Measurements from ENCODE around the gene CARD19.

Gene CARD19

DNA sequence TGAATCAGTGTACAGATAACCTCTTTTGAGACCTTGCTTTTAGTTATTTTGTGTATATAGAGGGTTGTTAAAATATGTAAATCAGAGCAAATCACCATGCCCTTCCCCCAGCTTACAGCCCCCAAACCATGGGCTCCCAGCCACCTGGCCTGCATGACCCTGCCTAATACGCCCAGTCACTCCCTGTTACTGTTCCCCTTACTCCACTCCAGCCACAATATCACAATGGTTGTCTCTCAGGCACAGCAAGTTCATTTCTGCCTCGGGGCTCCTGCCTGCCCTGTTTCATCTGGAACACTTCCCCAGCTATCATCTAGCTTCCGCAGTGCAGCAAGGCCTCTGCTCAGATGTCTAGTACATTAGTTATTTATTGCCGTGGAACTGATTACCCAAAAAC is 5.0 kb upstream of the CARD19 start:
- Histone ChIP-seq H2BK120ac (ENCODE audit: low read depth, low read length) (no peak overlapping the region), H3K9ac (ENCODE audit: low read depth, low read length, poor library complexity) (no peak overlapping the region), H2AK5ac (ENCODE audit: low read depth, low read length) (no peak overlapping the region), H4K91ac (ENCODE audit: low read depth, low read length, poor library complexity) (no peak overlapping the region), H3K14ac (ENCODE audit: low read length) (no peak overlapping the region), H3K4me2 (ENCODE audit: insufficient read depth, low read length, poor library complexity, severe bottlenecking) (no peak overlapping the region), H3K27ac (replicated peaks; ENCODE audit: low read length) (no peak overlapping the region), H2BK12ac (ENCODE audit: low read length) (no peak overlapping the region), H3K23ac (ENCODE audit: low read depth, low read length, poor library complexity) (no peak overlapping the region), H4K8ac (ENCODE audit: low read depth, low read length) (no peak overlapping the region), H3K4me1 (ENCODE audit: control insufficient read depth in 2 of 2, insufficient read depth in 1 of 2, low read depth in 1 of 2, low read length in 2 of 2) (peaks cover 1 to 10% of the 10 kb centered on the region in 2 donors), H3K18ac (ENCODE audit: low read length) (no peak overlapping the region), H3K4me3 (ENCODE audit: low read length in 2 of 2) (no peak overlapping the region), H3K4ac (ENCODE audit: low read length) (no peak overlapping the region), H2BK15ac (ENCODE audit: low read length) (no peak overlapping the region), H3K27me3 (ENCODE audit: control insufficient read depth in 3 of 3, insufficient read depth in 3 of 3, low read depth in 1 of 3, low read length in 3 of 3) (peaks cover 0 to 3% (median 2%) of the 10 kb centered on the region in 3 experiments), H3K9me3 (replicated peaks in 1 of 2; ENCODE audit: control insufficient read depth in 2 of 2, insufficient read depth in 1 of 2, low read depth in 1 of 2, low read length in 2 of 2) (peaks cover 0 to 1% of the 10 kb centered on the region in 2 donors), H2AFZ (ENCODE audit: low read length) (no peak overlapping the region), H3K36me3 (replicated peaks in 1 of 2; ENCODE audit: control insufficient read depth in 2 of 2, insufficient read depth in 2 of 2, low read length in 2 of 2) (no peaks in the 10 kb centered on the region), H3K79me1 (ENCODE audit: low read depth, low read length) (no peaks in the 10 kb centered on the region), H2BK5ac (ENCODE audit: low read length) (no peak overlapping the region)
- DNase-seq (ENCODE audit: low spot score) = no peak
- WGBS, 2 donors (ENCODE audit: extremely low coverage in 2 of 2, insufficient read length in 2 of 2, insufficient replicate concordance in 1 of 2) = no CpG with 5 or more reads among the region's 4 CpGs

DNA sequence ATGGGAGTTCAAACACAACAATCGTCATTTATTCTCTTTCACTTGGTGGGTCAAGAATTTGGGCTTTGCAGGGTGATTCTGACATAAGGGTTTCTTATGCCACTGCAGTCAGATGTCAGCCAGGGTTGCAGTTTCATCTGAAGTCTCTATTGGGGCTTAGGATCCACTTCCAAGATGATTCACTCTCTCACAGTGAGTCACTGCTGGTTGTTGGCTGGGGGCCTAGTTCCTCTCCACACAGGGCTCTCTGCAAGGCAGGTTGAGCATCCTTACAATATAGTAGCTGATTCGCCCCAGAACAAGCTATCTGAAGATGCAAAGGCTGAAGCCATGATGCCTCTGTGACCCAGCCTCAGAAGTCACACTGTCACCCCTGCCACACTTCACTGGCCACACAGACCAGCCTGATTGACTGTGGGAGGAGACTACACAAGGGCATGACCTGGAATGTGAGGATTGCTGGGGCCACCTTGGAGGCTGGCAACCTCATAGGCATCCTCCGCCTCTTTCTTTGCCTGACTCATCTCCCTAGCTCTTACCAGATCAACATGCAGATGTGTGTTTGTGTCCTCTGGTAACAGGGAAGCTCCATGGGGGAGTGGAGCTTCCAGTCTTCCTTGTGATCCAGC is 4.5 kb upstream of the CARD19 start:
- no peak overlapping the region for H2BK12ac ChIP-seq (ENCODE audit: low read length)
- no peak overlapping the region for H3K14ac ChIP-seq (ENCODE audit: low read length)
- no peaks in the 10 kb centered on the region for H3K79me1 ChIP-seq (ENCODE audit: low read depth, low read length)
- H2BK120ac ChIP-seq (ENCODE audit: low read depth, low read length) = no peak overlapping the region
- peak overlapping the region; percentile 10 for H3K23ac ChIP-seq (ENCODE audit: low read depth, low read length, poor library complexity)
- peaks cover 0 to 3% (median 2%) of the 10 kb centered on the region in 3 experiments for H3K27me3 ChIP-seq (ENCODE audit: control insufficient read depth in 3 of 3, insufficient read depth in 3 of 3, low read depth in 1 of 3, low read length in 3 of 3)
- no peak overlapping the region for H2AK5ac ChIP-seq (ENCODE audit: low read depth, low read length)
- H2BK15ac ChIP-seq (ENCODE audit: low read length) = no peak overlapping the region
- H3K4me1 ChIP-seq (ENCODE audit: control insufficient read depth in 2 of 2, insufficient read depth in 1 of 2, low read depth in 1 of 2, low read length in 2 of 2) = peaks cover 2 to 11% of the 10 kb centered on the region in 2 donors
- H2BK5ac ChIP-seq (ENCODE audit: low read length) = no peak overlapping the region
- H4K8ac ChIP-seq (ENCODE audit: low read depth, low read length) = no peak overlapping the region
- peak overlapping the region; percentile 7 for H2AFZ ChIP-seq (ENCODE audit: low read length)
- no peak overlapping the region for H3K9ac ChIP-seq (ENCODE audit: low read depth, low read length, poor library complexity)
- no peak overlapping the region for H3K4me2 ChIP-seq (ENCODE audit: insufficient read depth, low read length, poor library complexity, severe bottlenecking)
- H3K9me3 ChIP-seq (replicated peaks in 1 of 2; ENCODE audit: control insufficient read depth in 2 of 2, insufficient read depth in 1 of 2, low read depth in 1 of 2, low read length in 2 of 2) = peaks cover 0 to 1% of the 10 kb centered on the region in 2 donors
- H3K36me3 ChIP-seq (replicated peaks in 1 of 2; ENCODE audit: control insufficient read depth in 2 of 2, insufficient read depth in 2 of 2, low read length in 2 of 2) = no peaks in the 10 kb centered on the region
- WGBS, 2 donors (ENCODE audit: extremely low coverage in 2 of 2, insufficient read length in 2 of 2, insufficient replicate concordance in 1 of 2) = no CpG with 5 or more reads among the region's 3 CpGs
- H3K4ac ChIP-seq (ENCODE audit: low read length) = no peak overlapping the region
- DNase-seq (ENCODE audit: low spot score) = no peak
- no peak overlapping the region for H3K4me3 ChIP-seq (ENCODE audit: low read length in 2 of 2)
- H4K91ac ChIP-seq (ENCODE audit: low read depth, low read length, poor library complexity) = no peak overlapping the region
- no peak overlapping the region for H3K27ac ChIP-seq (replicated peaks; ENCODE audit: low read length)
- no peak overlapping the region for H3K18ac ChIP-seq (ENCODE audit: low read length)

- Histone ChIP-seq H2AK5ac (ENCODE audit: low read depth, low read length) (no peak overlapping the region), H3K4me2 (ENCODE audit: insufficient read depth, low read length, poor library complexity, severe bottlenecking) (no peak overlapping the region), H3K4me1 (ENCODE audit: control insufficient read depth in 2 of 2, insufficient read depth in 1 of 2, low read depth in 1 of 2, low read length in 2 of 2) (peaks cover 6 to 18% of the 10 kb centered on the region in 2 donors), H3K27me3 (ENCODE audit: control insufficient read depth in 3 of 3, insufficient read depth in 3 of 3, low read depth in 1 of 3, low read length in 3 of 3) (peaks cover 0 to 6% (median 3%) of the 10 kb centered on the region in 3 experiments), H4K8ac (ENCODE audit: low read depth, low read length) (no peak overlapping the region), H3K4me3 (ENCODE audit: low read length in 2 of 2) (no peak overlapping the region), H3K4ac (ENCODE audit: low read length) (no peak overlapping the region), H4K91ac (ENCODE audit: low read depth, low read length, poor library complexity) (no peak overlapping the region), H3K23ac (ENCODE audit: low read depth, low read length, poor library complexity) (no peak overlapping the region), H3K36me3 (replicated peaks in 1 of 2; ENCODE audit: control insufficient read depth in 2 of 2, insufficient read depth in 2 of 2, low read length in 2 of 2) (no peaks in the 10 kb centered on the region), H2AFZ (ENCODE audit: low read length) (no peak overlapping the region), H3K14ac (ENCODE audit: low read length) (no peak overlapping the region), H2BK5ac (ENCODE audit: low read length) (no peak overlapping the region), H2BK12ac (ENCODE audit: low read length) (no peak overlapping the region), H2BK15ac (ENCODE audit: low read length) (no peak overlapping the region), H3K18ac (ENCODE audit: low read length) (no peak overlapping the region), H2BK120ac (ENCODE audit: low read depth, low read length) (no peak overlapping the region), H3K27ac (replicated peaks; ENCODE audit: low read length) (no peak overlapping the region), H3K79me1 (ENCODE audit: low read depth, low read length) (no peaks in the 10 kb centered on the region), H3K9me3 (replicated peaks in 1 of 2; ENCODE audit: control insufficient read depth in 2 of 2, insufficient read depth in 1 of 2, low read depth in 1 of 2, low read length in 2 of 2) (peaks cover 0 to 1% of the 10 kb centered on the region in 2 donors), H3K9ac (ENCODE audit: low read depth, low read length, poor library complexity) (no peak overlapping the region)
- no CpG with 5 or more reads among the region's 7 CpGs for WGBS, 2 donors (ENCODE audit: extremely low coverage in 2 of 2, insufficient read length in 2 of 2, insufficient replicate concordance in 1 of 2)
- DNase-seq (ENCODE audit: low spot score) = no peak
Observed at GRCh38 chr9:93092251-93092991, 3.6 kb upstream of the CARD19 start.

DNA sequence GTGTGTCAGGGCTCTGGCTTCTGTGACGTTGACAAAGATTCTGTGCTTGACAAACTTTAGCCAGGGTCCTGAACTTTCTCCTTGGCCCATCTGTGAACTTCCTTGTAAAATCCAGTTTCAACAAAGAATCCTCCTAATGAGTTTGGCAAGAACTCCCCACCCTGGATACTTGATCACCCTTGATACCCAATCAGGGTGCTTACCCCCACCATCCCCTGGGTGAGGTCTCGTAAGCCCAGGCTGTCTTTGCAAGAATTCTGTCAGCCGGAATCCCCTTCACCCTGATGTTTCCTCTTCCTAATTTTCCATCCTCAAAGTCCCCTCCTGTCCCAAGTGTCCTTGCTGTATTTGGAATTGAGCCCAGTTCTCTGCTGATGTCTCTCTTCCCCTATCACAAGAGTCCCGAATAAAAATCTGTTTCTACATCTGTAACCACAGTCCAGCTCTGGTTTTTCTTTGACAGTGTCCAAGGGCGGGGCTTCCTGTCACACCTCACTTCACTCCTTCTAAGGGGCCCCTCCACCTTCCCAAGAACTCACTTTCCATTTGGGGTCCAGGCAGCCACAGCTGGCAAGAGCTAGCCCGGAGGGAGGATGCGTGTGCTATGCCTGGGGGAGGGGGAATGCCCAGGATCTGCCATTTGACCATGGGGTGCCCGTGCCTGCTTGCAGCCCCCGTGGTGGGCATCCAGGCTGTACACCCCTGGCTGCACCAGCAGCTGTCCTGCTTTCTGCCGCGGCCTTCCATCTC is 2.7 kb upstream of the CARD19 start:
- H2AK5ac ChIP-seq (ENCODE audit: low read depth, low read length) = peak overlapping the region; percentile 15
- H3K4ac ChIP-seq (ENCODE audit: low read length) = no peak overlapping the region
- H3K4me3 ChIP-seq (ENCODE audit: low read length in 2 of 2) = no peak overlapping the region
- H3K27me3 ChIP-seq (ENCODE audit: control insufficient read depth in 3 of 3, insufficient read depth in 3 of 3, low read depth in 1 of 3, low read length in 3 of 3) = peaks cover 0 to 6% (median 3%) of the 10 kb centered on the region in 3 experiments
- H3K4me1 ChIP-seq (ENCODE audit: control insufficient read depth in 2 of 2, insufficient read depth in 1 of 2, low read depth in 1 of 2, low read length in 2 of 2) = peaks cover 6 to 20% of the 10 kb centered on the region in 2 donors
- no peak overlapping the region for H3K14ac ChIP-seq (ENCODE audit: low read length)
- WGBS, 2 donors (ENCODE audit: extremely low coverage in 2 of 2, insufficient read length in 2 of 2, insufficient replicate concordance in 1 of 2) = no CpG with 5 or more reads among the region's 11 CpGs
- H2BK15ac ChIP-seq (ENCODE audit: low read length) = no peak overlapping the region
- H3K18ac ChIP-seq (ENCODE audit: low read length) = no peak overlapping the region
- H3K4me2 ChIP-seq (ENCODE audit: insufficient read depth, low read length, poor library complexity, severe bottlenecking) = no peak overlapping the region
- no peak for DNase-seq (ENCODE audit: low spot score)
- H2BK5ac ChIP-seq (ENCODE audit: low read length) = peak overlapping the region; percentile 27
- H3K36me3 ChIP-seq (replicated peaks in 1 of 2; ENCODE audit: control insufficient read depth in 2 of 2, insufficient read depth in 2 of 2, low read length in 2 of 2) = no peaks in the 10 kb centered on the region
- no peaks in the 10 kb centered on the region for H3K79me1 ChIP-seq (ENCODE audit: low read depth, low read length)
- peak overlapping the region; percentile 25 for H2AFZ ChIP-seq (ENCODE audit: low read length)
- no peak overlapping the region for H4K8ac ChIP-seq (ENCODE audit: low read depth, low read length)
- H4K91ac ChIP-seq (ENCODE audit: low read depth, low read length, poor library complexity) = no peak overlapping the region
- no peak overlapping the region for H3K23ac ChIP-seq (ENCODE audit: low read depth, low read length, poor library complexity)
- no peak overlapping the region for H3K27ac ChIP-seq (replicated peaks; ENCODE audit: low read length)
- no peak overlapping the region for H3K9ac ChIP-seq (ENCODE audit: low read depth, low read length, poor library complexity)
- H2BK12ac ChIP-seq (ENCODE audit: low read length) = no peak overlapping the region
- H3K9me3 ChIP-seq (replicated peaks in 1 of 2; ENCODE audit: control insufficient read depth in 2 of 2, insufficient read depth in 1 of 2, low read depth in 1 of 2, low read length in 2 of 2) = peaks cover 0 to 1% of the 10 kb centered on the region in 2 donors
- H2BK120ac ChIP-seq (ENCODE audit: low read depth, low read length) = no peak overlapping the region
